HG03196 (cell line): ENCODE results near the gene GK.
"Not testable (repeated sequence)": the region's sequence is repeated elsewhere in the genome, so short reads cannot be mapped to it uniquely, and the experiment has no call there.

ENCODE experiments used
- ATAC-seq: cut with Tn5 transposase; IDR thresholded peaks from one replicate; pipeline ENCODE4 v1.9.1; 2021; ENCODE audit not compliant: unreplicated experiment

GK gene

DNA sequence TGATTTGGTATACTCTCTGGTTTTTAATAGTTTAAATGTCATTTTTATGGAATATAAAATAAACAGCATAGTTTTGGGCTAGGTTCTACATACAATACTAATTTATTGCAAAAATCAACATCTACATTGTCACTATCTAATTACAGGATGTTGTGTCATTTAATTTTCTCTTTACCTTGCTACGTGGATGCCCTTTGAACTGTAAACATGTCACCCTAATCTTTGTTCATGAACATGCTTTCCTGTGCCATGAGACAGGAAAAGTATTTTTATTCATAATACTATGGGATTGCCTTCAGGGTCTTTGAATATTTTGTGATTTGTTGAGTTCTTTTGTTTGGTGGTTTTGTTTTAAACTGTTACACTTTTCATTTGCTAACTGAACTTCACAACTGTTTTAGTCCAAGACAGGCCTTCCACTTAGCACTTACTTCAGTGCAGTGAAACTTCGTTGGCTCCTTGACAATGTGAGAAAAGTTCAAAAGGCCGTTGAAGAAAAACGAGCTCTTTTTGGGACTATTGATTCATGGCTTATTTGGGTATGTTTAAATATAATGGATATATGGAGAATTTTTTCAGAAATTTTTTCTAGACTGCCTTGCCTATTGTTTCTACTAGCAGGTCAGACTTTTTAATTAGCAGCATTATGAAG, 40.9 kb downstream of the GK start:
- ATAC-seq: no peak

DNA sequence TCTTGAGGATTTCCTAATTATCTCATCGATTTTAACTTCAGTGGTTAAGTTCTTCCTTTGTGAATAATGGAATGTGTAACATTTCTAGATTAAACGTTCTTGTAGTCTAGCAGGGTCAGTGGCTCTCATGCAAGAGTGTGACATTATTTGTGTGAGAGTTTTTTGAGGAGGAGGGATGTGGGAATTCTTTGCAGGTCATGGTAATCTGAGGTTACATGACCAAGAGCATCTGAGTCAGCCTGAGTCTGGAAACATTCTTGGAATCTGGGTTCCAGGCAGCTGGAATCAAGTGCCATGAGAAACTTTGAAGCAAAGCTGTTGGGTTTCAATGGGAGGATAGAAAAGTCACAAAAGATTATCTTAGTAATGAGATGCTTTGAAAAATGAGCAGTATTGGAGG, 49.5 kb downstream of the GK start:
- no peak for ATAC-seq

DNA sequence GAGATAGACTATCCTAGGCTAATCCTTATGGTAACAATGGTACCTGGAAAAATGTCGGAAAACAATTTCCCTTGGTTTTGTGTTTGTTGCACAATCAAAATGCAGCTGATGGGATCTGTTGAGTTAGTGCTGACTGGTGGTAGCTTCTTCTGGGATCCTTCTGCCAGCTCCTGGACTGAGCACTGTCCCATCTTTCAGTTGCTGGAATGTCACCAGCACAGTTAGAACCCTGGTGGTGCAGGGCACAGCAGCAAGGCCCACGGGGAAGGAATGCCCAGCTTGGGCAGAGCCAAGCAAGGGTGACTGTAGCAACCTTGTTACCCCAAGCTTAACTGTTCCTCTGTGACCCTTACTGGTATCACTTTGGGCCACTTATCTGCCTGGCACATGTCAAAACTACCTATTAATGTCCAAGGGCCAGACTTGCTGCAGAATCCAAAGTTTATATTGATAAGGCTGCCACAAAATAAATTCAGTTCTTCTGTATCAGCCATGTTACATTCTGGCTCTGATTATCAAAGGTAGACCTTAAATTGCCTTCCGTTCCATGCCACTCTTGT, 53.1 kb downstream of the GK start:
- no peak for ATAC-seq

DNA sequence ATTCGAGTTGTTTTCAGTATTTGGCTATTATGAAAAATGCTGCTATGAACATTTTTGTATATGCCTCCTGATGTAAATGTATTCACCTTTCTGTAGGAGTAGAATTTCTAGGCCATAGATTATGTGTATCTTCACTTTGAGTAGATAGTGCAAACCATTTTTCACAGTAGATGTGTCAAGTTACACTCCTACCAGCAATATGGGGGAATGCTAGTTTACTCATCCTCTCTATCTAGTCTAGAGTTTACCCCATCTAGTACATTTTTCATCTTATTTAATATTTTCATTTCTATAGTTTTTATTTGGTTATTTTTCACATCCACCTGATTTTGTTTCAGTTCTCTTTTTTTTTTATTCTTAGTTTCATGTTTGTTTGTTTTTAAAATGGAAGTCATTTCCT, 59.0 kb downstream of the GK start:
- ATAC-seq: no peak

DNA sequence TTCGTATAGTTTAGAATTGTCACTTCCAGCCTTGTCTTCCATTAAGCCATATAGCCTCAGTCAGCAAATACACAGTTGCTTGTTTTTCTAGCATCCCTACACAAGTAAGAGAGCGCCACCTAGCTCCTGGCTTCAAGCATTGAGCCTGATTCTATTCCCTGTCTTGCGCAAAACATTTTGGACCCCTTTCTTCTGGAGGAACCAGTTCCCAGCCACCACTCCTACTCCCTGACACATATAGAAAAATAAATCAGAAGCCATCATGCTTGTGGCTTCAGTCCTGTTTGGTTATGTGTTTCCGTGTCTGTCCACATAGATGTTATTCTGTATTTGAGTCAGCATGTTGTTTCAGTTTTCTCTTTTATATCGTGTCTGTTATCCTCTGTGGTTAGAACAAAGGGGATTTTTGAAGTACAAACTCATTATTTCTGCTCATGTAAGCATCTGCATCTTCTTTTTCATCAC, 59.9 kb downstream of the GK start:
- peak; percentile 93 for ATAC-seq

DNA sequence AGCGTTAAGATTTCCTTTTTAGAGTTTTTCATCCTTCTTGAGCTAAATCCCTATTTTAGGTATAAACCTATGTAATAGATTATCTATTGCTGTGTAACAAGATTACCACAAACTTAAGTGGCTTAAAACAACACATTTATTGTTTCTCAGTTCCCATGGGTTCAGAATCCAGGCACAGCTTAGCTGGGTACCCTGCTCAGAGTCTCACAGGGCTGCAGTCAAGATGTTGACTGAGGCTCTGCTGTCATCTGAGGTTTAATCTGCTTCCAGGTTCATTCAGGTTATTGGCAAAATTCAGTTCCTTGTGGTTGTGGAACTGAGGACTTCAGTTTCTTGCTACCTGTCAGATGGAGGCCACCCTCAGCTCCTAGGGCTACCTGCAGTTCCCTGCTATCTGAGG, 60.9 kb downstream of the GK start:
- ATAC-seq: no peak

DNA sequence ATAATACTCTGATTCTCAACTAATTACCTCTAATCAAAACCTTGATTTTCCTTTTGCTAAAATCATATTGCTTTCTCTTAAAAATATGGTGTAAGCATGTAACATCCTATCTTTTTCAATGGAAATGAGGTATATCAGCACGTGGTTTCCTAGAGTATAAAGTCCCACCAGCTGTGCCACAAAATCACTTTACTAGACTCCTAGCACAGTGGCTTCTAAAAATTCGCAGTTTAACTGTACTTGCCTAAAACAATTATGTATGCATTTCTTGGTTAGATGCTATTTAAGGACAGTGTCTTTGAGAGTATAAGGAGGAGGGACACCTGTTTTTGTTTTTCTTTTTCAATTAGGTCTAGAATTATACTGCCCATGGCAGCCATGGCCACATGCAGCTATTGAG, 62.8 kb downstream of the GK start:
- no peak for ATAC-seq

DNA sequence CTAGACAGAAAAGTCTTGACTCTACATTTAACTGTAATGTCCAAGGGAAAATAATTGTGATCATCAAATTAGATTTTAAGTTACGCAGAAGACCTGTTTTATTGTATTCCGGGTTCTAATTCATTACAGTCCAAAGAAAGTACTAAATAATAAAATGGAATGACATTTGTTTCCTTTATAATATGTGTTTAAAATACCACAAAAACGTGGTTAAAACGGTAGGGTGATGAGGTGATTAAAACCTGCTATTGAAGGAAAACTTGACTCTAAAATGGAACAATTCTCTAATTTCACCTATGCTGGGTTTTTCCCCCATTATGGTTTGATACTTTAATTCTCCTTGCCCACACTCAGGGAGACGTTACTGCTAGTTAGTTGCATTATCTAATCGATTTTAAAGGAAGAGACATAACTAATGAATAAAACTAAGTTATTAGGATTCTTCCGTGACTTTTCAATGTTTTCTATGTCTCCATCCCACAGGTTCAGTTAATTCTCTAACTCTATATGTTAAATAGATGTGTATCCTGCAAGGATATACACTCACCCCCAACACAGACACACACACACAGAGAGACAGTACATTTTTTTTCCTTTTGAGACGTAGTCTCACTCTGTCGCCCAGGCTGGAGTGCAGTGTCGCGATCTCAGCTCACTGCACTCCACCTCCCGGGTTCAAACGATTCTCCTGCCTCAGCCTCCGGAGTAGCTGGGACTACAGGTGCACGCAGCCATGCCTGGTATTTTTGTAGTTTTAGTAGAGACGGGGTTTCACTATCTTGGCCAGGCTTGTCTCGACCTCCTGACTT, 80.8 kb downstream of the GK start:
- ATAC-seq: no peak

DNA sequence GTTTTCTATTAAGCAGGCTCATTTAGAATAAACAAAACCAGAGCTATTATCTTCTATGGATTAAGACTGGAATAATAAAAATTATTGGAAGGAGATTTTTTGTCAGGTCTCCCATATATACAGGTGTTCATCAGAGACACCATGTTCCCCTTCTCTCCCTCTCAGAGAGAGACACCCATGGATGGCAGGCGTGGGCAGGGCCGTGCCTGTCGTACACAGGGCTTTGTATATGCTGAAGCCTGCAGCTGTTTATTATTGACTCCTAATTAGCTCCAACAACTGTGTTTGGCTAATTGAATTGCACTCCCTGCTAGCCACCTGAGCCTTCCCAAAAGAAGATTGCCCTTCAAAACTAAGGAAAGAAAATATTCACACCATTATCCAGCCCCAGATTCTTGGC, 81.6 kb downstream of the GK start:
- ATAC-seq: no peak

DNA sequence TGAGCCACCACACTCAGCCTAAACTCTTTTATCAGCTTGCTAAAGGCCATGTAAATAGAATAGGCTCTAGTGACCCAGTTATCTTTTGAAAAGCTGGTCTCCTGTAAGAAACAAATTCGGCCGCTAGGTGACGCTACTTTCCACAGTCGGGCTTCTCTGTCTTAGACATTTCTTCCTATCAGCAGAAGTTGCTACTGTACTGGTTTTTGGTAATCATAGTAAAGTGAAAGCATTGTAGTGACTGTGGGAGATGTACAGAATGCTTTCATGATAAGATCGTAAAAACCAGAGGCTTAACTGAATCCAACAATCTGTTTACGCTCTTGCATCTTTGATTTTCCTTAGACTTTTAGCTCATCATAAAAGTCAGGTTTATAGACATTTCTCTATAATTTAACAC, 82.6 kb downstream of the GK start:
- ATAC-seq: peak; percentile 78

DNA sequence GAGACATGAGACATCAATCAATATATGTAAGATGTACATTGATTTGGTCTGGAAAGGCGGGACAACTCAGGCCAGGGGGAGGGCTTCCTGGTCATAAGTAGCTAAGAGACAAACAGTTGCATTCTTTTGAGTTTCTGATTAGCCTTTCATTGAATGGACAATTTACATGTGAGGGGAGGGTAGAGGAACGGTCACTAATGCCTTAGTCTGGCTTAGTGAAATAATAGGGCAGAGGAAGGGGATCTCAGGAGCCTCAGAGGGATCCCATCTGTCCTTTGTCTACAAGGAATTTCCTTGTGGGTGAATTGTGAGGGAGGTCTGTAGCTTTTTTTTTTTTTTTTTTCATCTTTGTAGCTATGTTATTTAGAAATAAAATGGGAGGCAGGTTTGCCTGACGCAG, 88.3 kb downstream of the GK start:
- ATAC-seq: no peak

DNA sequence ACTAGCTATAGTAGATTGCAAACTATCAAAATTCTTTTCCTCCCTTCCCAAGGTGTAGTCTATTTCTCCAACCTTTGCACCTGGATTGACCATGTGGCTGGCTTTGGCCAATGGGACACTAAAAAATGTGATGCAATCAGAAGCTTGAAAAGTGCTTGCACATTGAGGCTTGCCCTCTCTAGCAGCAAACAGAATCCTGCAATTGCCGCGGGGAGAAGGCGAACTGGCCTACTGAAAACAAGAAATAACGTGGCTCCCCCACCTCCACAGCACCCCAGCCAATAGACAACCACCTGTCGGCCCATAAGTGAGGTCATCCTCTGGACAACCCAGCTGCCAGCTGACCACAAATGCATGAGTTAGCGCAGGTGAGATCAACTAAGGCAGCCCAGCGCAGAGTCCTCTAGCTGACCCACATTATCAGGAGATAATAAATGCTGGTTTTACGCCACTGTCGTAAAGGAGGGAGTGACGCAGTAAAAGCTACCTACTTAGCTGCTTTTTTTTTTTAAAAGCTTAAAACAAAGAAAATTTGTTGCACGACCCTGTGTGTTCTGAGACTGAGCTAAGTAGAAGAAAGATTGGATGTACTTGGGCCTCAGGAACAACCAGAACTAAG, 95.2 kb downstream of the GK start:
- no peak for ATAC-seq

DNA sequence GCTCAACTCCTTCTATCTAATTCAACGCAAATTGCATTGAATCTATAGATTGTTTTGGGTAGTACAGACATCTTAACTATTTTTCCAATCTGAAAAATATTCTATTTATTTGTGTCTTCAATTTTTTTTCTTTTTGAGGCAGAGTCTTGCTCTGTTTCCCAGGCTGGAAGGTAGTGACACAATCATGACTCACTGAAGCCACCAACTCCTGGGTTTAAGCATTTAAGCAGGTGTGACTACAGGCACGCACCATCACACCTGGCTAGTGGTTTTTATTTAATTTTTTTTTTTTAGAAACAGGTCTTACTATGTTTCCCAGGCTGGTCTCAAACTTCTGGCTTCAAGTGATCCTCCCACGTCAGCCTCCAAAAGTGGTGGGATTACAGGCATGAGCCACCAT, 98.3 kb downstream of the GK start:
- ATAC-seq: no peak

DNA sequence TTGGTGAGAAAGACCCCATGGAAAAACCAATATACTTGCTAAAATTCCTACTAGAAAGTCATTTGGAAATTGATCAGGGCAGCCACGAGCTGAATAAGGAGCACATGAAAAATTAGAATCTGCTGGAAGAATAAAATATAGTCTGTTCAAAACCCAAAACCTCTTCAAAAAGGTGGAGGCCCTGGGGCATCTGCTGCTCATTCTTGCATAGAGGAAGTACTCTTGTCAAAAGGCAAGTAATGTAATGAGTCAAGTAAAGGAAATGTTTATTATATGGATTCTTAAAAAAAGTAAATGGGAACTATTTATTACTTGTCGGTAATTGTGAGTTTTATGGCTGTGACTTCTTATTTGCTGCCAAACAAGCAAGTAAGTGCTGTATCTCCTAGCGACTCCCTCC, 109.5 kb downstream of the GK start:
- ATAC-seq: no peak

DNA sequence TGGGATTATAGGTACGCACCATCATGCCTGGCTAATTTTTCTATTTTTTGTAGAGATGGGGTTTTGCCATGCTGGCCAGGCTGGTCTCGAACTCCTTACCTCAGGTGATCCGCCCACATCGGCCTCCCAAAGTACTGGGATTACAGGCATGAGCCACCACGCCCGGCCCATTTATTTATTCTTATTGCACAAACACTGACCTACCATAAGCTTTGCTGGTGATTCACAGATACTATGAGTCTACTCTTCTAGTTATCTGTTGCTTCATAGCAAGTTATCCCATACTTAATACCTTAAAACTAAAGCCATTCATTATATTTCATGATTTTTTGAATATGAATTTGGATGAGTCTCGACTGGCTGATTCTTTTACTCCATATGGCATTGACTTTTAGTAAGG, 120.5 kb downstream of the GK start:
- ATAC-seq: not testable (repeated sequence)

DNA sequence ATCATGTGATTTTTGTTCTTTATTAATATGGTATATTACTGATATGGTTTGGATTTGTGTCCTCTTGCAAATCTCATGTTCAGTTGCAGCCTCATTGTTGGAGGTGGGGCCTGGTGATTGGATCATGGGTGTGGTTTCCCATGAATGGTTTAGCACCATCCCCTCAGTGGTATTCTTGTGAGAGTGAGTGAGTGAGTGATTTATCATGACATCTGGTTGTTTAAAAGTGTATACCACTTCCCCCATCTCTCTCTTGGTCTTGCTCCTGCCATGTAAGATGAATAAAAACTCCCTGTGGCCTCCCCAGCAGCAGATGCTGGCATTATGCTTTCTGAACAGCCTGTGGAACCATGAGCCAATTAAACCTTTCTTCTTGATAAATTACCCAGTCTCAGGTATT, 124.4 kb downstream of the GK start:
- ATAC-seq: no peak

DNA sequence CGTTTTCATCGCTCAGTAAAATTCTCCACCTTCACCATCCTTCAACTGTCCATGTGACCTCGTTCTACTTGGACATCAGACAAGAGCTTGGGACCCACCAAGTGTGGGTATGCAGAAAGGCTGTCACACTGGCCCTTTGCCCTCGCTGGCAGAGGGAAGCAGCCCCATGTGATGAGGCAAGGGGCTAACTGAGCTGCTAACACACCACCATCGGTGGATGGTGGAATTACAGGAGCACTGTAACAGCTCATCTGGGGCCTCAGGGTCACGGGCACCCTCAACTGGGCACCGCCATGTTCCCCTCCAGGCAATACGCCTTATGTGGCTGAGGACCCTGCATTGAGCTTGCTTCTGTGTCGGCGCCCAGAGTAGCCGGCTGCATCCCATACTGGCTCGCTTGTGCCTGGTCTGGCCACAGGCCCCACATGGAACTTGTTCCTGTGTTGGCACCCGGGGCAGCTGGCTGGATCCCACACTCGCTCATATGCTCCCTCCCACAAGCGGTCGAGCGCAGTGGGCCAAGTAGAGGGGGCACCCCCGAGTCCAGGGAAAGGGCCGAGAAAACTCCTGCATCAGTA, 126.3 kb downstream of the GK start:
- ATAC-seq: no peak
